HFF-Myc (cell line): ENCODE data around the gene PIBF1.

Experiments used
- DNase-seq: peaks from one replicate; pipeline ENCODE4 v3.0.0-alpha.2; 2011; ENCODE audit warnings: low read depth; ENCODE audit errors: extremely low read depth
- H3K4me3 ChIP-seq: replicated peaks from 2 replicates; pipeline ENCODE4 v1.5.1; 2011; ENCODE audit warnings: low read depth, mild to moderate bottlenecking, control low read depth, low read length
- CTCF ChIP-seq: IDR thresholded peaks from 2 replicates; pipeline ENCODE4 v1.5.1; 2012; ENCODE audit warnings: mild to moderate bottlenecking, low read depth, low read length, control low read depth; ENCODE audit errors: missing control alignments

Gene PIBF1

GRCh38 chr13:73061876-73062275 is 279.9 kb downstream of the PIBF1 start:
- H3K4me3 ChIP-seq: no peak overlapping the region
- TF ChIP-seq CTCF: no peak
- no peak for DNase-seq

- TF ChIP-seq CTCF: no peak
- DNase-seq: no peak
Measured at GRCh38 chr13:73062468-73062867, 280.5 kb downstream of the PIBF1 start.

GRCh38 chr13:73063166-73063565 is 281.2 kb downstream of the PIBF1 start:
- no peak overlapping the region for H3K4me3 ChIP-seq
- no peak for DNase-seq
- TF ChIP-seq CTCF: no peak

More at GRCh38 chr13:73062468-73062867, 280.5 kb downstream of the PIBF1 start:
- no peak overlapping the region for H3K4me3 ChIP-seq

GRCh38 chr13:73065036-73065435 is 283.1 kb downstream of the PIBF1 start:
- DNase-seq: no peak
- H3K4me3 ChIP-seq: no peak overlapping the region
- no peak for TF ChIP-seq CTCF

GRCh38 chr13:73065665-73066340 is 283.9 kb downstream of the PIBF1 start:
- H3K4me3 ChIP-seq: no peak overlapping the region
- TF ChIP-seq CTCF: no peak
- no peak for DNase-seq
